Tibial nerve (tissue), 3 donors: ENCODE results near the gene KHNYN.

Experiments used
- CTCF ChIP-seq, 5 experiments: fragments of 200-600 bp in 3 of 5; fragments of 450-650 bp in 2 of 5; sonication (generic) in 3 of 5; IDR thresholded peaks; one replicate each; pipeline ENCODE4 v1.5.1; 2016 to 2019; ENCODE audit warnings: antibody characterized with exemption in 5 of 5, mild to moderate bottlenecking in 3 of 5, moderate library complexity in 2 of 5
- POLR2A ChIP-seq, 2 donors: fragments of 450-650 bp; IDR thresholded peaks; one replicate each; pipeline ENCODE4 v1.6.1; 2017; ENCODE audit warnings: antibody characterized with exemption in 2 of 2, mild to moderate bottlenecking in 2 of 2, moderate library complexity in 2 of 2

DNA sequence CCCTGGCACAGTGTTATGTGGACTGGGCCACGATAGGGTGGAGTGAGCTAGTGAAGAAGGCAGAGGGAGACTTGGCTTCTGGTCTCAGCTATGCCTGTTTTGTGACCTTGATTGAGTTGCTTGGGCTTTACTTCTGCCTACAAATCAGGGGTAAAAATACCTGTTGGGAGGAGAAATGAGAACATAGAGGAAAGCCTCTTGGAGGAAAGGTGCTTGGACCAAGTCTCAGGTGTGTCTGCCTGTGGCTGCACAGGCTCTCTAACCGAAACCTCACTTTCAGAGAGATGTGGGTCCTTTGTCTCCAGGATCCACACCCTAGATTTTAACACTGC is 7.9 kb downstream of the KHNYN start:
- TF ChIP-seq CTCF (IDR thresholded peaks at IDR 0.05) (no peak), POLR2A (IDR thresholded peaks at IDR 0.05) (no peak)
